Right hindlimb (tissue), 1 donor: ENCODE data around the gene FLOT2.
"Not testable (repeated sequence)": the region's sequence is repeated elsewhere in the genome, so short reads cannot be mapped to it uniquely, and the experiment has no call there.

Source experiments
- DNase-seq: peaks from one replicate; pipeline ENCODE4 v3.0.0-alpha.2; 2018

FLOT2 gene

GRCh38 chr17:28842282-28843012 is 55.1 kb downstream of the FLOT2 start, which contains the start of gene FAM222B:
Gene FAM222B (minus strand): TSS chr17:28842790. CDS start chr17:28766667, 76,123 bp downstream.
- DNase-seq, result peak; percentile 92

DNA sequence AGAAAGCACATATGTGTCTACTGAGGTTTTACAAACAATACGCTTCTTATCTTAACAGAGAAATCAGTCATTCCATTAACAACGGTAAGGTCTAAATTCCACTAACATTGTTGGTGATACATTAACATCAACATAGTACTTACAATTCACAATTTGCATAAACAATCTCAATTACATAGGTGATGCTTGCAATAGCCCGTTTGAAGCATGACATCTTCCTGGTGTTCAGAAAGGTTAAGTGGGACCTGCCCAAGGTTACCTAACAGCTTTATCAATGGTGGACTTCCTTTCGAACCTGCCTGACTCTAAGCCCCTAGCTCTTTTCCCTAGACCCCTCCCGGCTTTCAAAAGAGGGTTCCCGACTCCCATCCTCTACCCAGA is 55.6 kb downstream of the FLOT2 start:
- DNase-seq, result no peak

DNA sequence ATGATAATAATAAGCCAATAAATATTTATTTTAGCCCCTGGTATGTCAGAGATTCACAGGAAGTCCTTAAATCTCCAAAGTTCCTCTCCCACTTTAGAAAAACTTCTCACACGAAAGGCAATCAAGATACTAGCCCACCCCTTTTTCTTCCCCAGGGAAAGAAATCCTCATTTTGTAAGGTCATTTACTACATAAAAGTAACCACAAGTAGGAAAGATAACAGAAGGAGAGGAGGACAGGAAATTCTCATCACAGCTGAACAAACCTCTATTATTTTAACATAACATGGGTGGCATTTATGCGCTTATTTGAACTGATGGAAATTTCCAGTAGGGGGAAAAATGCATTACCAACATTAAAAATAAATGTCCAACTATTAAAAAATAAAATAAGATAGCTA is 58.3 kb downstream of the FLOT2 start:
- no peak for DNase-seq

DNA sequence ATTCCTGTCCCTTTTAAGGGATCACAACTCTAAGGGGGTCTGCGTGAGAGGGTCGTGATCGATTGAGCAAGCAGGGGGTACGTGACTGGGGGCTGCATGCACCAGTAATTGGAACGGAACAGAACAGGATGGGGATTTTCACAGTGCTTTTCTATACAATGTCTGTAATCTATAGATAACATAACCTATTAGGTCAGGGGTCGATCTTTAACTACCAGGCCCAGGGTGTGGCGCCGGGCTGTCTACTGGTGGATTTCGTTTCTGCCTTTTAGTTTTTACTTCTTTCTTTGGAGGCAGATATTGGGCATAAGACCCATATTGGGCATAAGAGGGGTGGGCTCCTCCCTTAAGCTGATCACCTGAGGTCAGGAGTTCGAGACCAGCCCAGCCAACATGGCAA is 61.0 kb downstream of the FLOT2 start:
- DNase-seq, result not testable (repeated sequence)

GRCh38 chr17:28834420-28834819 is 63.1 kb downstream of the FLOT2 start:
- no peak for DNase-seq
